Measurements from ENCODE around the gene BNC2.

Gene BNC2

DNA sequence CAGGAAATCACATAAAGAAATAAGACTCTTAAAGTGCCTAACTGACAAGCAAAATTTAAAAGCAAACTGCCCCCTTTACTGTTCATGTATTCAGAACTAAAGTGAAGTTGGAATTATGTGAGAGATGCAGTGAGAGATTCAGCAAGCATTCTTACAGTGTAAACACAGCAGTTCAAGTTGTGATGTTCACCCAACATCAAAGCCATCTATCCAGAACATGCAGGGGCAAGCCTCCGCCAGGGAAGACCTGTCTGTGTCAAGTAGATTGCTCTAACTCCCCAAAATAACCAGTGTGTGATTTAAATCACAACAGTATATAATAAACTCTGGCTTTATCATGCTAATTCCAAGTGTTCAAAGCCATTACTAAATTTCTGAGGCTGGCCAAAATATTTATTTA is 233.3 kb downstream of the BNC2 start:
- DNase-seq, result no peak

DNA sequence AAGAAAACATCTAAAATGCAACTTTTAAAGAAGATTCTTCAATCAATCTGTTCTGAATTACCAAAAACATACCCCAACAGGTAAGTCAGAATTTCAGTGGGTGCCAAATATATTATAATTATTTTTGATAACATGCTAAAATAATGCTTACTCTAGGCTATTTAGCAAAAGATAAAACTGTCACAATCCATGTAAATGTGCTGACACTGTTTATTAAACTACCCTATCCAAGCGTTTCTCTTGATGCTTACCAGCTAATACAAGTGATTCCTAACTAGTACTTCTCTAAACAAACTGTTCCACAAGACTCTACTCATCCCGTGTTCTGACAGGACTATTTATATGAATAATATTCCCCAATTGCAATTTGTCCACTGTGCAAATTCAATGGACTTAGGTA is 236.7 kb downstream of the BNC2 start:
- DNase-seq, result no peak

DNA sequence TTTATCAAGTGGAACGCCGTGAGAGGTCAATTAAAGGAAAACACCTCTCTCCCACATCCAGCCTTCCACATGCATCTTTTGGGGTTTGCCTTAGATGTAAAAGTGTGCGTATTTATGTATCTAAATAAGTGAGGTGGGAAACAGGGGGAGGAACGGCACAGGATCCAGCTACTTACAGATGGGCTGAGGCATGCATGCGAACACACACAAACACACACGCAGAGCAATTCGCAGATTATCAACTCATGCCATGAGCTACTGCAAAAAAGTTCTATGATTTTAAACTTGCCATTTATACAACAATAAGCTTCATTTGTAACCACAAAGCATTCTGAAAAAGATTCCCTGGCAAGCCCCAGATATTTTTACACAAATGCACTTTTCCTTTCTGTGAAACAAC is 242.1 kb downstream of the BNC2 start:
- DNase-seq, result no peak

DNA sequence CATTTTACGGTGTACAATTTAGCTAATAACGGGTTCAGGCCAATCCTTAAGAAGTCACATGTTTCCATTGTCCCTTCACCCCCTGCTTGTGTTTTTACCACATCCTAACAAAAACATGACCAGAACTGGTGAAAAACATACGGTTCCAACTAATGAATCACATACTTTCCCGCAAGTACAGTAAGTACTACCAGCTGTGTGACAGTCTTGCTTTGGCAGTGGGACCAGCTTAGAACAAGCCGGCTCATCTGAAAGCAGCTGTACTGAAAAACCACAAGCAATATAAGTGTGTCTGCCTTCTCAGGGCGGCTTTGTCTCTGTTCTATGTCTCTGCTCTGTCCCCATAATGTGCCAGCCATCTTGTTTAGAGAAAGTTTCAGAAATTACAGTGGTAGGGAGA is 242.5 kb downstream of the BNC2 start:
- DNase-seq, result no peak

DNA sequence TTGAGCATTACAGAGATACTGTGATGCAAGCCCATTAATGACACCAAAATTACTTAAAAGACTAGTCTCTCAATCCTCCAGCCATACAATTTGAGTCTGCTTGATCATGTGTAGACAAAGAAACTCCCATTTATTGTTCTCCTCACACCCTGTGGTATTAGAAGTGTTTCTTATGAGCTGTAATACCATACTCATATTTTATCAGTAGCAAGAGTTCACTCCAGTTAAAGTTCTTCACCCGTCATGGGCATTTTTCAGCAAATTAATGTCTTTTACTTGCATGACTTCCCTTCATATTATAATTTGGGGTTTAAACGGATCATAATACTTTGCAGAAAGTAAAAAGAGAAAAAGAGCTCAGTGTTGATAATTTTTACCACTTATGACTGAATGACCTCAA is 242.9 kb downstream of the BNC2 start:
- no peak for DNase-seq

DNA sequence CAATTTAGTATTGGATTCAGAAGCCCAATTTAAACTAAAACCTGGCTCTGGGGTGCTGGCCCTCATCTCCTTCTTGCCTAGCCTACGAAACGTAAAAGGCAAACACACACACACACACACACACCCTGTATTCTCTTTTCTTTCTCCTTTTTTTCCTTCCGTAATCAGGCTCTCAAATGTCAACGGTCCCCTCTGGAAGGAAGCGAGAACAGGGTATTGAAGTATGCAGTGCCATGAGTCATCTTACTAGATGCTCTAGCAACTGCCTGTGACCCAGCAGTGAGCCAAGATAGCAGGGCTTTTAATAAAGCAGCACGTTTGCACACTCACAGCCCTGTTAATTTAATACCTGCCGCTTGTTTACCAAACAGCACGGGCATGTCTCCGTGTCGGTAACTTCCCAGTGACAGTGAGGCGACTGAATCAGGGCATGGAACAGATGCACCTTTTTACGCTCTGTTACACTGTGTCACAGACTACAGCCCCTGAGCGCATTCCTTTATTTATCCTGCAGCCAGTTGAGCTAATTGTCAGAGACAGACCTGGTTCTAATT is 243.8 kb downstream of the BNC2 start:
- no peak for DNase-seq

DNA sequence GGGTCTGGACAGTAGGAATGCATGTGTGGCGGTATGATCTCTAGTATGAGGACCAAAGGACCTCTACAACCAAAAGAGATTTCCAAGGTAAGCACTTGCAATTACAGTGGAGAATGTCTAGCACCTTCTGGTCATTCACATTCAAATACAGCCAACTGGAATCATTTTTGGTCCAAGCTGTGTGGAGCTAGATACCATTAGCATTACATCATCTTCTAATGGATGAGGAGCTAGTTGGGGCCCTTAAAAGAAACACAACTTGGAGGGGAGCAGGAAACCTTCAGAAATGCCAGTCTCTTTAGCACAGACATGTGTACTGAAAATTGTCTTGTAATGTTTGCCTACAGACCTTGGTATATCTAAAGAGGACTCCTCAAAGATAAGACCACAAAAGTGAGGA is 244.7 kb downstream of the BNC2 start:
- DNase-seq, result no peak

DNA sequence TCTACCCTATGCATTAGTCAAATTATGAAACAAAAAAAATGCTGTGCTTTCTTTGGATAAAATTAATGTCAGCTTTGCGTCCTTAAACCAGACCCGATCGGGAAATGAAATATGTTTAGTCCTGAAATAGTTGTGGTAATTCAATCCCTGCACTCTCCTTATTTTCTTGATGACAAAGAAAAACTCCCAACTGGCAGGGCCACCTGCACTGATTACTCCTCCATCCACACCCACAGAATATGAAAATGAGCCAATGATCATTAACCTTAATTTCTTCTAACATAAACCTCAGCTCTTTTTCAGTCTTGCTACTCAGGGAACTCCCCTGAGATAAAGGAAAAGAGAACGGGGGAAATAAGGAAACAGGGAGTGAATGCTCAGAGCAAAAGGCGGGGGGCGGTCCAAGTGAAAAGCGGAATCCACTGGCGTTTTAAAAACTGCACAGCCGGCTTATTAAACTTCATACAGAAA is 245.3 kb downstream of the BNC2 start:
- no peak for DNase-seq

DNA sequence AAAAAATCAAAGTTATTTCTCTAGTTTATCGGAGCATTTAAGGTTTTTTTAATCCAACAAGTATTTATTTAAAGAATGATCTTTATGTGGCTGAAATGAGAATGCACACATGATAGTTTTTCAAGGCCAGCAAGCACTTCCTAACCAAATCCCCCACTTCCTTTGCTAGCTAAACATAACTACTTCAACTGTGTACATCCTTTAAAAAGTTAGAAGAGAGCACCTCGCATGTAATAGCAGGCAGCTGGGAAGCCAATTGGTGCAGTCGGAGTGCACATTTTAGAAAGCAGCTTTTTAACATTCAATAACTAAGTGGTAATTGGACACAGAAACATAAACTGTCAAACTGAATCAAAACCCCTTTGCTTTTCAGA is 245.7 kb downstream of the BNC2 start:
- DNase-seq, result no peak

DNA sequence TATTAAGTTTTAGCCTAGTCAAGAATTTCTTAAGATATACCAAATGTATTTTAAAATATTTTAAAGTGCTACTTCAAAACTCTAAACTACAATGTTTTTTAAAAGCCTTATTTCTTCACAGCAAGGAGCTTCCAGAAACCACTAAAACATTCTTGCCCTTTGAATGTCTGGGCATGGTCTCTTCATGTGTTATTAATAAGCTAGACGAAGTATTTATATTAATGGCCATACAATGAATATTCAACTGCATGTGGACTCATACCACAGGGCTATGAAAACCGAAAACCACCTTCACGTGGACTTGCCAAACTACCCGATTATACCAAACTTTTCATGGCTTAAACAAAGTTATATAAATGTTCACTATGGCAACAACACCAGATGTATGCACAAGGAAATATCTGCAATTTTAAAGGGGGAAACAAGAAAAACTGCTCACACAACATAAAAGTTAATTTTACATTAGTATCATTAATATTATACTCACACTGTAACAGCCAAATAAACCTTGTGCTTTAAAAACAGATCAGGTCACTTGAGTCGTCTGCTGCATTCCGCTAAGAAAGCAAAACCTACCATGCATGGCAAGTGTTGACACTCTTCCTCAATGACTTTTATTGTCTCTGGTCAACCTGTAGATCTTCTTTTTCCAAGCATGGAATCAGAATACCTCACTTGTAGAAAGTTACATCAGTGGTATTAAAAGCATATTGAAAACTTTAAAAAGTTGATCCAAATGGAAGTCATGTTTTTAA is 246.3 kb downstream of the BNC2 start:
- no peak for DNase-seq

DNA sequence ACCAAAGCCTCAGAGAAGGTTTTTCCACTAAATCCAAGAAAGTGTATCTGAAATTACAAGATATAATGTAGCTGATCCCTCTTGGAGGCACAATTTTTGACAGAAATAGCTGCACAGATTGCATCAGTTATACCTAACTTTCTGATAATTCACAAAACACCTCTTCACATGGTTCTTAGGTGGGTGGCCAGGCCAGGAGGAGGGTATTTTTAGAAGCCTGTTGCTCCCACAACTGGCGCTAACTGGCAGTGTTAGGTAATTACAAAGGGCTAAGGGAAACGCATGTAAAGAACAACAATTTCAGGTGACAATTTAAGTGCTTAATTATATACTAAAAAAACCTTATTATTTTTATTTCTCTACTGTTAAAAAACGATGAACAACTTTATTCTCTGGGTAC is 247.9 kb downstream of the BNC2 start:
- DNase-seq, result no peak

DNA sequence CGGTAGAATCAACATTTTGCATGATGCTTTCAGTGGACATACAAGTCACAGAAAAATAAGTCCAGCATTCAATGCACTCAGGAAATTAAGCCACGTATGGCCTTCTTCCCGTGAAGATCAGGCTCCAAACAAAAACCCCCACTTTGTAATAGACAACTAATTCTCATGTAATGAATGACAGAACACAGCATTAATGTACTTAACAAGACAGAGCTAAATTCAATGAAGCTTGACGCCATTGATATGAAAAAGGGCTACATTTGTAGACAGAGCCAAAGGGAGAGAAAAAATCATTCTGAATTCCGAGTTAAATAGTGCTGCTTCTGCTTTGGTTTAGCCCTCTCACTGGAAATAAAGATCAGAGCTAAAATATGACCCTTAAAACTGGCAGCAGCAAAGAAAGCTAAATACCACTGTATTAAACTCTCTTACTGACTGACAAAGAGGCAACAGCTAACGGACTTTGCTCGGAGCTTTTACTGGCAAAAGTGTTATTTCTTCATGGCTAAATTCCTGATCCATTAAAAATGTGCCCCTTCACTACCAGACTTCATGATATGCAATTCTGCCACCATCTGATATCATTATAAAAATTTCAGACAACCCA is 250.5 kb downstream of the BNC2 start:
- DNase-seq, result no peak

DNA sequence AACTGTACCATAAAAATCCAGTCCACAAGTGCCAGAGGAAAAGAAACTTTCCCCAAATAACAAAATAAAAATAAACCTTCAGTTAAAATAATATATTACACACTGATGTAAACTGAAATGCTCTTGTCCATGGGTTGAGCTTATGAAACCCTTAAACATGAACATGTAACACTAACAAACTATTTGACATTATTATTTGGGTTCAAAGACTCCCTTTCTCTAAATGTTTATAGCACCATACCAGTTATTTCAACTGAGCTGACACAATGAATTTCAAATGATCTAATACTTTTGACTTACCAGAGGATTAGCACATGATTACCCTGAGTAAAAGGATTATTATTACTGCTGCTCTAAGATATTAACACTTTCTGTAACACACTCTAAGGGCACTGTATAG is 251.1 kb downstream of the BNC2 start:
- no peak for DNase-seq

DNA sequence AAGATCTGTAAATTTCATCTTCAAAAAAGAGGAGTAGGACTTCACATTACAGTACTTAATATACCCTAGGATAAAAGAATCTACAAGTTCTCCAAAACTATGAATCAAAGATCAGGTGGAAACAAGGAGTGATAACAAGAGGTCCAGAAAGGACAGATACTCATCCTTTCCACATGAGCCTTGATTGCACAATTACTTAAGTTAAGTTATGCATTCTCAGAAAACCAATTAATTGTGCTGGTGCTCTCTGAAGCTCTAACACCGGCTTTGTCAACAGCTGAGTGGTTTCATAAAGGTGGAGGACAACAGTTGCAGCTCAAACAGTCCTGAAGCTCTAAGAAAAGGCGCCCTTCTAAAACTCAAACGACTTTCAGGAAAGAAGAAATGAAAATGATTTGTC is 251.9 kb downstream of the BNC2 start:
- DNase-seq, result no peak

DNA sequence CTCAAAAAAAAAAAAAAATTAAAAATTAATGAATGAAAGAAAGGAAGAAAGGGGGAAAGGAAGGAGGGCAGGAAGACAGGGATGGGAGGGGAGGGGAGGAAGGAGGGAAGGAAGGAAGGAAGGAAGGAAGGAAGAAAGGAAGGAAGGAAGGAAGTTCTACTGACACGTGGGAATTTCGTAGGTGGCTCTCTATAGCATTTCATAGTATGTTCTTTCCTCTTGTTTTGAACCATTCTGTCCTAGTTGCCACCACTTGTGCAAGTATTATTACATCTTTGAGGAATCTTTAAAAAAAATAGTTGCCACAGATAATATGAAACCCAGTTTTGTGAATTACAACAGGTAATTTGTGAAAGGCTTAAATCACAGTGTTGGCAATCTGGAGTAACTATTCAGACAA is 253.8 kb downstream of the BNC2 start:
- DNase-seq, result no peak

DNA sequence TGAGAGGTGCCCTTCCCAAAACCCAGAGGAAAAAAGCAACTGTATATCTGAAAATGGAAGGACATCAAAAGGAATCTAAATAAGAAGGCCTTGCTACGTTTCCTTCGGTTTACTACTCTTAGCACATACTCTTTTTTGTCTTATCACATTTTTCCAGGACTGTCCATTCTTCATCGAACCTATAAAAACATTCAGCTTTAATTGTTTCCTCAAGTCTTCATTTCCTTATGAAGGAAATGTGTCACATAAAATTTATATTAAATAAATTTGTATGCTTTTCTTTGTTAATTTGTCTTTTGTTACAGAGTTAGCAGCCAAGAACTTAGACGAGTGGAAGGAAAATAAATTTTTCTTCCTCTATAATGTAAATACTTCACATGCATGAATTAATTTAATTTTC is 255.0 kb downstream of the BNC2 start:
- DNase-seq, result no peak

DNA sequence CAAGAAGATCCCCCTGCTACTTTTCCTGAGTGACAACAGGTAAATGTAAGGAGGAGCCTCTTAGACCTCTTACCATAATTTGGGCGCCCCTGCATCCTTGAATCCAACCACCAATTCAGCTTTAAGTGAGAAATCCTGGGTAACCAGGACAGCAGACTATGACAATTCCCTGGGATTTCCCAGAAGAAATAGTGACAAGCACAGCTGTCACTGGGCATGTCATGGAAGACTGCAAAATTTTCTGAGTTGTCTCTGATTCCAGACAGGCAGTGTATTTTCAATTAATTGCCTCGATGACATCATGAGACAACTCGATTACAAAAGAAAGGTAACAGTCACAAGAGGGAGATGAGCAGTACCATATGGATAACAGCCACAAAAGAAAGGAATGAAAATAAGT is 256.9 kb downstream of the BNC2 start:
- no peak for DNase-seq

DNA sequence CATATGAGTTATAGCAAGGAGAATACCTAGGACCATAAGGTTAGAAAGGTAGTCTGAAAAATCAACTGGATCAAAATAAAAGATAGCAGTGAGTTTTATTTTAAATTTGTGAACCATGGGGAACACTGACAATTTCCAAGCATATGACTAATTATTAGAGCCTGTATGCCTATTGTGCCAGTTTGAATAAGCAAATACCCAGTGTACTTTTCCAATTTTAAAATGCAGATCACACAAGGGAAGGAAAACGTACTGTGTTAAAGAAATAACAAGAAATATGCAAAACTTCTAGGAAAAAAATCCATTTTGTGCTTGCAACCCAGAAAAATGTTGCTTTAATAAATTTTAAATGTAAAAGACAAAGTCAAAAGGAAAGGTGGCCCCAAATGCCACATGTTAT is 257.4 kb downstream of the BNC2 start:
- no peak for DNase-seq

DNA sequence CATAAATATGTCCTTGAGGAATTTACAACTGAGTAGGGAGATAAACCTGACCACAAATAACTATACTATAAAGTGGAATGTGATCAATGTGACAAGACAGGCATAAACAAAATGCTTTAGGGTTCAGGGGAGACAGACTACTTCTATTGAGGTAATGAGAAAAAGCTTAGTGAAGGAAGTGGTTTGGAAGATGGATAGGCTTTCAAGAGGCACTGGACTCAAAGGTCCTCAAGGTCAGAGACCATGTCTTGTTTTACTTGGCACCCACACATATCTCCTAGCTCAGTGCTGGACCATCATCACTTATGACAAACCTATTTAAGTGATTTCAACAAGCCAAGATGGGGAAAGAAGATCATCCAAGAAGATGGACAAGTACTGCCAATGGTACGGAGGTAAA is 257.8 kb downstream of the BNC2 start:
- no peak for DNase-seq

DNA sequence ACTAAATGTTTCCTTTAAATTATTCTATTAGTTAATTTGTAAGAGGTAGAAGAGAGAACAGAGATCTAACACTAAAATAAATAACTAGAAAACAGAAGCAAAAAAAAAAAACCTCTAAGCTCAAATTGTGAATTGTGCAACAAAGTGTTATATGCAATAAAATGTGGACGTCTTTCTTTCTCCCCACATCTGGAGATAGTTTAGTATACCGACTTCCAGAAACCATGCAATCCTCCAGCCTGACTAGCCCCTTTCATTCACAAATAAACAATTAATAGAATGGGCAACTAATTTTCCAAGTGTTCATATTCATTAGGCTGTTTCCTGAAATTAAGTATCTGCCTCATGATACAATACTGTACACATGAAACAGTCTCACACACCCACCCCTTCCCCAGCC is 258.5 kb downstream of the BNC2 start:
- DNase-seq, result no peak

DNA sequence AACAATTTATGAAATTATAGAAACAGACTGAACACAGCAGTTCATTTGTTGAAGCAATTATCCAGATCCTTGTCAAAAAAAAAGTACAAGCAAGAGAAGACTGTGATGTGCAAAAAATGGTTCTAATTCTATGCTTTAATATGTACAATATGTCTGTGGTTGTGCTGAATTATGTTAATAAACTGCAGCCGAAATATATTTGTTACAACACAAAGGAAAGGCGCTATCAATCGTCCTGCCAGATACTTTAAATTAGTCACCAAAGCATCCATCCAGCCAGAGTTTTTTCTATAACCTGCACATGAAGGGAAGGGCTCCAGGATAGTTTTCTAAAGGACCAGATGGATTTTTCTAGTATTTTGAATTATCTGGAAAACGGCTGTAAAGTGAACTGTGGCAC is 259.5 kb downstream of the BNC2 start:
- no peak for DNase-seq

DNA sequence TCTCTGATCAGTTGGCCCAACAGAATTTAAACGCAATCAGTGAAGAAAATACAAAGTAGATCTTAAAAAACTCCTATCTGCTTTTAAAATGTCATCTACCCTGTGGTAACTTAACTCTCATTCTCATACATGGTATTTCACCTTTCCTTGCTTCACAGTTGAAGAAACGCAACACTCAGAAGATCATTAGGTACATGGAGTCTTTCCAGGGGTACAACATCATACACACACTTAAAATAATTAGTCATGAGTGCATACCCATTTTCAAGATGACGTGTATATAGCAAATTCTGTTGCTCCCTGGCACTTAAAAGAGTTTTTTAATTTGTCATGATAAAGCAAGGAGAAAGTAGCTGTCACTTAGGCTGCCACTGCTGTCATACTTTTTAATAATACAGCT is 259.9 kb downstream of the BNC2 start:
- DNase-seq, result no peak

DNA sequence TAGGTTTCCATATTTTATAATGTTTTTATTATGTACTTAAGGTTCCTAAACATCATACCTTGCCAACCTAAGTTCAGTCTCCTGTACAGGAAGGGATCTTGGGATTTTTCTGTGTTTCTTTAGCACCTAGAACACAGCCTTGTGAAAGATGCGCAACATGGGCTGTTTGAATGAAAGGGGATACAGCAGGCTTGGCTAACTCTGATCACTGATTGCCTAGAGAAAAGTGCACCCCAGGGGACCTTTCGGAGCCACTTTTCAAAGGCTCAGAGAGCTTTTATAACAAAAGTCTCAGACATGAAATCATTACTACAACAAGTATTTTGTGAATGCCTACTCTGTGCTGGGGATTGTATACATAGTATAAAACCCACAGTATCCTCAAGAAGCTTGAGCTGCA is 261.6 kb downstream of the BNC2 start:
- DNase-seq, result no peak
